HG03175 (cell line): ENCODE data around the gene RFWD3.
"Not testable (repeated sequence)": the region's sequence is repeated elsewhere in the genome, so short reads cannot be mapped to it uniquely, and the experiment has no call there.

Experiments used
- ATAC-seq: cut with Tn5 transposase; IDR thresholded peaks from one replicate; pipeline ENCODE4 v1.9.1; 2021; ENCODE audit warnings: mild to moderate bottlenecking, moderate library complexity; ENCODE audit not compliant: unreplicated experiment

The RFWD3 gene

GRCh38 chr16:74667255-74667700 is 601 bp upstream of the RFWD3 start:
- ATAC-seq, result no peak

DNA sequence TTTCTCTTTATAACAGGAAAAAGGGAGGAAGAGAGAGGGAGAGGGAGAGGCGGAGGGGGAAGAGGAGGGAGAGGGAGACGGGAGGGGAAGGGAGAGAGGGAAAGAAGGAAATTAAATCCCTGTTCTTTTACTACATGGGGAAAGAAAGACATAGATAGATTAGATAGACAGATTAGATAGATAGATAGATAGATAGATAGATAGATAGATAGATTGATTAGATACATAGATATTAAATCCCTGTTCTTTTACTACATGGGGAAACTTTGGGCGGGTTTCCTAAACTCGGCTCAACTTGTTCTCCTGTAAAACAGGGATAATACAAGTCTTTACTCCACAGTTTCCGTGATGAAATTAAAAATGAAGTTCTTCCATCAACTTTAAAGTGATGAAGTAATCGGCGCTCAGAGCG is 661 bp downstream of the RFWD3 start:
- ATAC-seq, result no peak

DNA sequence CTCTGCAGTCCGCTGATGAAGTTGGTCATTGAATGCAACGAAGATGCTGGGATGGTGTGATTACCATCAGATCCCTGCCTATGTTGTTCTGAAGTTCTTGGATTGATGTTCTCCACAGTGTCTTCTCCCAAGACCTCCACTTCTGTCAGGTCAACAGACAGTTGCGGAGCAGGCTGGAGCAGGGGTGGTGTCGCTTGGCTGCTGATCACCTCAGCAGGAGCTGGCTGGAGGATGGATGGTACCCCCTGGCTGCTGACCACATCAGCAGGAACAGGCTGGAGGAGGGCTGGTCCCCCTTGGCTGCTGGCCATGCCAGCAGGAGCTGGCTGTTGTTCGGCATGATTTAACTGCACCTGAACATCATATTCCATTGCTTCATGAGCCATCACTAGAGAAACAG is 5.6 kb downstream of the RFWD3 start:
- no peak for ATAC-seq

GRCh38 chr16:74660383-74660782 is 6.3 kb downstream of the RFWD3 start:
- ATAC-seq, result no peak

DNA sequence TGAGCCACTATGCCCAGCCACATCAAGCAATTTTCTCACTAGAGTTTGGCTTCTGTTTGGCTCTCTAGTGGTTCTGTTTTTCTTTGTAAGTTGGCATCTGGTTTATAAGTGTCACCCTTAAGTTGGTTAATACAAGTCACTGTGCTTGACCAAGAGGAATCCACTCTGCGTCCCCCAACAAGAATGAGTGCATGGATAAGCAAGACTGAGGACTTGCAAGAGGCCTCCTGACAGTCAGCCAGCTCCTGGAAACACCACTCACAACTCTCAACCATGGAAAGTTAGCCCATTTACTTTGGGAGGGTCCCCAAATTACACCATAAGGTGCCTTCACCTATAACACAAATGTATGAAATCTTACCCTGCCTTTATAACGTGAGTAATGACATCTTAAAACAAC is 7.6 kb downstream of the RFWD3 start:
- ATAC-seq, result no peak

DNA sequence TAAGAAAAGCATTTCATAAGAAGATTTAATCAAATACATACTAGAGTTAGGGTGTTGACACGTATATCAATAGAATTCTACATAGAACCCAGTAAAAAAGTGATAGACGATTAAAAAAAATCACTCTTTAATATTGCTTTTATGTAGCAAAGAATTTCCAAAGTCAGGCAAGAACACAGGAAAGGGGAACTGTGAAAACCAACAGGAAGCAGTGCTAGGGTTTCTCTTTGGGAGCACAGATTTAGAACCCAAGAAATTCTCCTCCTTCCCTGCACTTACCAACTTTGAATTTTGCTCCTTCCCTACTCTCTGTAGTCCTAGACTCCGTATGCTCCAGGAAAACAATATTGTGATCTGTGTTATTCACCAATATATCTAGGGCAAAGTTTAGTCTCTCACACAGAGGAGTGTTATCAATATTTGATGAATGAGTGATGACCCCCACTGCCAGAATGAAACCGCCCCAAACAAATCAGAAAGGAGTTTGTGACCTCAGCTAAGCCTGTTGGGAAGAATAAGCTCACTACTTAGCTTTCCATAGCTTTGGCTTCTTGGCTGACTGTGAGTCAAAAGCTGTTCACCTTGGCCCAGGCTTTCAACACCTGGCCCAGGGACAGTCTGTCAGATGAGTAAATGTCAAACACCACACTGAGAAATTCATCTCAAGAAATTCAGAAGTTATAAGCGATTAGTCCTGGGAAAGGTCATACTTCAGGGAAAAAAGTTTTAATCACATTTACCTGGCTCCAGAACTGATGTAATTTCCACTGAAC is 8.6 kb downstream of the RFWD3 start:
- ATAC-seq, result no peak

DNA sequence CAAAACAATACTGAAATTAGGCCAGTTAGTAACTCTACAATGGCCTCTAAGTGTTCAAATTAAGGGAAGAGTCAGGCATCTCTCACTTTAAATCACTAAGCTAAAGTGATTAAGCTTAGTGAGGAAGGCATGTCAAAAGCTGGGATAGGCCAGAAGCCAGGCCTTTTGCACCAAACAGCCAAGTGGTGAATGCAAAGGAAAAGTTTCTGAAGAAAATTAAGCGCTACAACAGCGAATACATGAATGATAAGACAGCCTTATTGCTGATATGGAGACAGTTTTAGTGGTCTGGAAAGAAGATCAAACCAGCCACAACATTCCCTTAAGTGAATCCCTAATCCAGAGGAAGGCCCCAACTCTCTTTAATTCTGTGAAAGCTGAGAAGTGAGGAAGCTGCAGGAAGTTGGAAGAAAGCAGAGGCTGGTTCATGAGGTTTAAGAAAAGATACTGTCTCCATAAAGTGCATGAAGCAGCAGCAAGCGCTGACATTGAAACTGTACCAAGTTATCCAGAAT is 12.1 kb downstream of the RFWD3 start:
- no peak for ATAC-seq

- not testable (repeated sequence) for ATAC-seq
Observed at GRCh38 chr16:74652883-74653282, 13.8 kb downstream of the RFWD3 start.

GRCh38 chr16:74652249-74652648 is 14.4 kb downstream of the RFWD3 start:
- no peak for ATAC-seq

DNA sequence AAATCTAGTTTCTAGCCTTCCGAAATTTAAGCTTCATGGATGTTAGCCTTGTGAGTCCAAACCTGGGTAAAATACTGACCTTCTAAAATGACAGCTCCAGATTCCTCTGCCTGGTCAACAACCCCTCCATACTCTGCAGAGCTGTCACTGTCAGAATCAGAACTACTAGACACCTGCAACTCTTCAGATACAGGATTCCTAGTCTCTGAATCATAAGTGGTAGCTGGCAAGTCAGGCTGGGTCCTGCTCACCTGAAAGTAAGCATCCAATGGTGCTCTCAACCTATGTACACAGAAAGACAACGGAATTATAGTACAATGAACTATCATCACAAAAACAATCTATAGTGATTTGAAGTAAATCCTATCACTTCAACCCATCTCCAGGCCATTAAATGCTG is 14.8 kb downstream of the RFWD3 start:
- ATAC-seq, result no peak

GRCh38 chr16:74650966-74651567 is 15.6 kb downstream of the RFWD3 start:
- ATAC-seq, result no peak

DNA sequence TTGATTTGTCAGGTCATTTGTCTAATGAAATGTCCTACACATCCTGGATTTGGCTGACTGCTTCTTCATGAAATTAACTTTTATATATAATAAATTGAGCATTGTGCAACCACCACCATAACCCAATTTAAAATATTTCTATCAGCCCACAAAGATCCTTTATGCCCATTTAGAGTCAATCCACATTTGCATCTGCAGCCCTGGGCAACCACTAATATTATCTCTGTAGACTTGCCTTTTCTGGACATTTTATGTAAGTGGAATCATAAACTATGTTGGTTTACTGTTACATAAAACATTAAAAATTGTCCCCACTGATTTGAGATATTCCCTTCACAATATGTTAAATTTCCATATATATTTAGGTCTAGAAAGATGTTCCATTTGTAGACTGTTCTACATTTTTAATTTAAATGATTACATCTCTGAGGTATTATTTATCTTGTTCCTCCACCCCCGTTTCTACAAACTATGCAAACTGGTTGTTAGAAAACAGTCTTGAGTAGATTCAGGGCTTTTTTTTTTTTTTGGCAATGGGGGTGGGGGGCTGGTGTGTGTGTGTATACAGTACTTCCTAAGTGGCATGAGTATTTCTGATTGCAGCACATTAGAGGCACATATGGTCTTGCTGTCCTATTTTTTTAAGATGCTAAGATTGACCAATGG is 16.7 kb downstream of the RFWD3 start:
- ATAC-seq, result no peak

DNA sequence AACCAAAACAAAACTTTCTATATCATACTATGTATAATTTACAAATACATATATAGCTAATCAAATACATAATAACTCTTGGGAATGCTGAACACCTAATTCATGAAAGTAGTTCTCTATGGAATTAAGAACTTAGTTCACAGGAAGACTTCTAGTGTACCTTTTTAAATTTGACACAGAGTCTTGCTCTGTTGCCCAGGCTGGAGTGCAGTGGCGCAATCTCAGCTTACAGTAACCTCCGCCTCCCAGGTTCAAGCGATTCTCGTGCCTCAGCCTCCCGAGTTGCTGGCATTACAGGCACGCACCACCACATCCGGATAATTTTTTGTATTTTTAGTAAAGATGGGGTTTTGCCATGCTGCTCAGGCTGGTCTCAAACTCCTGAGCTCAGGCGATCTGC is 24.7 kb downstream of the RFWD3 start:
- no peak for ATAC-seq

GRCh38 chr16:74637742-74638453 is 28.8 kb downstream of the RFWD3 start:
- ATAC-seq, result no peak

DNA sequence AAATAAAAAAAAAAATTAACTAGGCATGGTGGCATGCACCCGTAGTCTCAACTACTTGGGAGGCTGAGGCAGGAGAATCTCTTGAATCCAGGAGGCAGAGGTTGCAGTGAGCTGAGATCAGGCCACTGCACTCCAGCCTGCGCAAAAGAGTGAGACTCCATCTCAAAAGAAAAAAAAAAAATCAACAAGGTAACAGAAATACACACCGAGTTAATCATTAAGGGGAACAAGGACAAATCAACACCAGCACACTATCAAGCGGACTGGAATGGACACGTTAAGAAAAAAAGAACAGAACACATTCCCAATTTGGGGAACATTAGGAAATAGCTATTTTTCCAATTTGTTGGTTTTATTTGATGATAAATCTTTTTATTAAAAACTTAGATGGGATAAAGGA is 31.4 kb downstream of the RFWD3 start:
- ATAC-seq, result no peak

GRCh38 chr16:74633686-74634085 is 33.0 kb downstream of the RFWD3 start:
- ATAC-seq, result no peak

- ATAC-seq, result no peak
Observed at GRCh38 chr16:74627506-74628220, 39.0 kb downstream of the RFWD3 start.

DNA sequence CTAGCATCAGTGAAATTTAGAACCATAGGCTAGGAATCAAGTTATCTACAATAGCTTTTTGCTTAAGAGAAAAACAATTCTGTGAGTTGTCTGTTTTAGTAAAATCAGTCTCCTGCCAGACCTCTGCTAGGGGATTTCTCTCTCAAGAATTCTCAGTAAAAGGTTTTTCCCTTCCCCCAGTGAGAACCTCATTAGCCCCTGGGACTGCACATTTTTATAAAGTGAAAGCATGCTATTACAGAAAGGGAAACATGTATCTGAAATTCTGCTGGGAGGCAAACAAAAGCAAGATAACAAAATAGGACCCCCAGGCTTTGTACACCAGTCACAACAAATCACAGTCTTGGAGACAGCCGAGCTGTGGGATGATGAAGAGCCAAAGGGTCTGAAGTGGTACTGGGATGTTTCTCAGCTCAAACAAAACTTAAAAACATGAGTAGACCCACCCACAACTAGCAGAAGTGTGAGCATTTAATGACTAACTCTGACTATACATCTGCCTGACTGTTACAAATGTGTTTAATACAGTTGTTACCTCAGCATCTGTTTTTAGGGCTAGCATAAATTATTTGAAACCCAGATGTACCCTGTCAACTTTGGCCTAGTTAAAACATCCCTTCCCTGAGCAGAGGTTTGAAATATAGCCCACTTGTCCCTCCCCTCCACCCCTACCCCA is 39.8 kb downstream of the RFWD3 start:
- ATAC-seq, result no peak

DNA sequence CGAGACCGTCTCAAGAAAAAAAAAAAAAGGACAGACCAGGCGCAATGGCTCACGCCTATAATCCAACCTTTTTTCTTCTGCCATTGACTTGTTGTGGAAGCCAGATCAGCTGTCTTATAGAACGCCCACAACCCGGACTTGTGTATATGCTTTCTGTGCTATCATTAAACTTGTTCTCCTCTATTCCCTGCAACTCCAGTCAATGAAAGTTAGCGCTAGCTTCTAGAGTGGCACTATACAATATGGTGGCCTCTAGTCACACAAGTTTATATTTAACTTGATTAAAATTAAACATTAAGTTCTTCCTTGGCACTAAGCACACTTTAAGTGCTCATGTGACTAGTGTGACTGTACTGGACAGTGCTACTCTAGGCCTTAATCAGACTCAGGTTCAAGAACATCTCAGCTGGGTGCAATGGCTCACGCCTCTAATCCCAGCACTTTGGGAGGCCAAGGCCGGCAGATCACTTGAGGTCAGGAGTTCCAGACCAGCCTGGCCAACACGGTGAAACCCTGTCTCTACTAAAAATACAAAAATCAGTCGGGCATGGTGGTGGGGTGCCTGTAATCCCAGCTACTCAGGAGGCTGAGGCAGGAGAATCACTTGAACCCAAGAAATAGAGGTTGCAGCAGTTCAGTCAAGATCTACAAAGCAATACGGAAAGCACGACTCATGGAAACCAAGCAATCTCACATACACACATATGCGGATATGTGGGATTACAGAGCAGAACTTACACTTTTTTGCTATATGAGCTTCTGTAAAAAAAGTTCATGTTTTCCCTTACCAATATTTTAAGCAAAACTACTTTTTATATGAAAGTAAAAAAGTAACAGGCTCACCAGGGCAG is 41.0 kb downstream of the RFWD3 start:
- ATAC-seq, result no peak
